Stimulated activated naive CD8-positive, alpha-beta T cell treated with anti-CD3 and anti-CD28 coated beads, Interleukin-15, amount 100 ng/mL, for 72 hours (primary cell): Measurements from ENCODE around the gene RUNX2.

Experiments used
- ATAC-seq: fragments of 150-1000 bp; cut with Tn5 transposase; 2 replicates; pipeline ENCODE4 v1.10.0; 2021; ENCODE audit warnings: mild to moderate bottlenecking, moderate library complexity
- DNase-seq, 2 donors: peaks; one replicate each; pipeline ENCODE4 v3.0.0; 2021 to 2022
- H3K27ac Mint-ChIP-seq, 2 donors: one replicate each; pipeline ENCODE4 v1.8.0; 2022; ENCODE audit warnings: mild to moderate bottlenecking in 2 of 2, mixed read lengths in 2 of 2, moderate library complexity in 2 of 2
- H3K27me3 Mint-ChIP-seq: one replicate; pipeline ENCODE4 v1.8.0; 2022; ENCODE audit warnings: mixed read lengths
- H3K4me1 Mint-ChIP-seq: one replicate; pipeline ENCODE4 v1.8.0; 2022; ENCODE audit warnings: mild to moderate bottlenecking, mixed read lengths
- H3K4me3 Mint-ChIP-seq, 2 donors: one replicate each; pipeline ENCODE4 v1.8.0; 2022; ENCODE audit warnings: mild to moderate bottlenecking in 2 of 2, mixed read lengths in 2 of 2, moderate library complexity in 1 of 2
- H3K9me3 Mint-ChIP-seq, 2 donors: one replicate each; pipeline ENCODE4 v1.8.0; 2022; ENCODE audit warnings: mixed read lengths in 2 of 2

The RUNX2 gene

DNA sequence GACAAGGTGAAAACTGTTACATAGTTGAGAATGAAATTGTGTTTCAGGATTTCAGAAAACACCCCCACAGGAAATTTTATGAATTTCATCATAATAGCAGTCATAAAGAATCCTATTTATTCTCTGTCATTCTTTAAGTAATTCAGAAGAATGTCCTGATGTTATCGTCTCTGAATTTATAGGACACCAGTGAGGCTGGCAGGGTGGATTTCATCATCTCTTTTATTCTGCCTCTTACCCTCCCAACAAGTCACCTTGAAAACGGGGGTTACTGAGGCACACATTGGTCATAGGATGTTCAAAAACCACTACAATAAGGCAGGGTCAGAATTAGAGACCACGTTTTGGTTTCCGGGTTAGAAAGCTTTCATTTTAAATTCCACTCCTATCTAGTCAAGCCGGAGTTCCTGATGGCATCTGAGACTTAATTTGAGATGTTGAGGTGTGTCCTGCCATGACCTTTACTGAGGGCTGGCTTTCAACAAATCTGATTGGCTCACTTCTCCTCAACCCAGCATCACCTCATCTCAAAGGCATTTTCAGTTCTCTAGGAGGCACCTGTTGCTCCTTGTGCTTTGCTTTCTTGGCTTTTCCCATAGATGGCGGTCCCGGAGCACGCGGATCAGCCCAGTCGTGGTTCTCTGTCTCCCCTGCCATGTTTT is 280.3 kb downstream of the RUNX2 start:
- no peak overlapping the region for H3K4me3 Mint-ChIP-seq
- H3K27me3 Mint-ChIP-seq: no peaks in the 10 kb centered on the region
- H3K4me1 Mint-ChIP-seq: peaks cover 34% of the 10 kb centered on the region
- ATAC-seq: peak; percentile 94
- DNase-seq: peak in 1 of 2 donors; percentile 43
- H3K27ac Mint-ChIP-seq: peak overlapping the region in 1 of 2 donors; percentile 61
- peaks cover 5 to 19% of the 10 kb centered on the region in 2 donors for H3K9me3 Mint-ChIP-seq

DNA sequence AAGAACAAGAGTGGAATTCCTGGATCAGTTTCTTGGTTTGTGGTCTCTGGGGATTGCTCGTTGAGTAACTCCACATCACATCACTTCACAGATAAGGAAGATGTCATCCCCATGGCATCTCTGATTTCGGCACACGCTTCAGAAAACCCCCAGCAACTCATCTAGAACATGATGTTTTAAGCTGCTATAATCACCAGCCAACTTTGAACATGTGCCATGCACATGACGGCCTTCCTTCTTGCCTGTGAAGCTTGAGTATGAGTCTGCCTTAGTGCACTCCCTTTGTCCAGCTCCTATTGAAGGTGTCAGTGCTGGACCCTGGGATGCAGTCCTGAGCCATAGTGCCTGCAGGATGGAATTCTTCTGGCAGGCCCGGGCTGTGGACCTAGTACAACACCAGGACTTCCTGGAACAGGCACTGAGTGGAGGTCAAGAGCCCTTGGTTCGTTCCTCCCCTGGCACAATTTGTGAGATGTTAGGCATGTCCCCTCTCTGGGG is 281.1 kb downstream of the RUNX2 start:
- no peak overlapping the region for H3K4me3 Mint-ChIP-seq

DNA sequence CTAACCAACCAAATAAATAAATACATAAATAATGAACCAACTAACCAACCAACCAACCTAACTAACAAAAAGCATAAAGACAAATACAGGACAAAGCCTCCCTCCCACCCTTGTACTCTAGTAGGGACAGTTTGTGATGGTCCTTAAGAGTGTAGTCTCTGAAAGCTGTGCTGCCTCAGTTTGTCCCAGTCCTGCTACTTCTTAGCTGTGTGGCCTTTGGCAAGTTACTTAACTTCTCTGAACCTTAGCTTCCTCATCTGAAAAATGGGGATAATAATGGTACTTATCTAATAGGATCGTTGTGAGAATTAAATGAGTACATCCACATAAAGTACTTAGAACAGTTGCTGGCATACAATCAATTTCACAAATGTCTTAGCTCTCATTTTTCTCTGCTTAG is 282.2 kb downstream of the RUNX2 start:
- no peak for ATAC-seq
- Mint-ChIP-seq H3K27ac (no peak overlapping the region), H3K4me1 (peaks cover 33% of the 10 kb centered on the region)

More for the DNA sequence above, 281.1 kb downstream of the RUNX2 start:
- ATAC-seq (no peak), DNase-seq (no peak)
- peaks cover 3 to 11% of the 10 kb centered on the region in 2 donors for H3K9me3 Mint-ChIP-seq
- H3K4me1 Mint-ChIP-seq: peaks cover 32% of the 10 kb centered on the region
- no peaks in the 10 kb centered on the region for H3K27me3 Mint-ChIP-seq
- H3K27ac Mint-ChIP-seq: peak overlapping the region in 1 of 2 donors; percentile 14

GRCh38 chr6:45610832-45611231 is 282.7 kb downstream of the RUNX2 start:
- no peak for DNase-seq
- Mint-ChIP-seq H3K27me3 (no peaks in the 10 kb centered on the region), H3K4me3 (no peak overlapping the region), H3K4me1 (peaks cover 33% of the 10 kb centered on the region), H3K9me3 (peaks cover 0 to 8% of the 10 kb centered on the region in 2 donors), H3K27ac (no peak overlapping the region)
- ATAC-seq: no peak

More for the DNA sequence above, 282.2 kb downstream of the RUNX2 start:
- Mint-ChIP-seq H3K4me3 (no peak overlapping the region), H3K27me3 (no peaks in the 10 kb centered on the region), H3K9me3 (peaks cover 0 to 8% of the 10 kb centered on the region in 2 donors)
- no peak for DNase-seq

GRCh38 chr6:45611491-45611890 is 283.4 kb downstream of the RUNX2 start:
- no peak for ATAC-seq
- no peak overlapping the region for H3K27ac Mint-ChIP-seq
- DNase-seq: no peak
- H3K9me3 Mint-ChIP-seq: peaks cover 0 to 8% of the 10 kb centered on the region in 2 donors
- peaks cover 37% of the 10 kb centered on the region for H3K4me1 Mint-ChIP-seq
- no peak overlapping the region for H3K4me3 Mint-ChIP-seq
- no peaks in the 10 kb centered on the region for H3K27me3 Mint-ChIP-seq

DNA sequence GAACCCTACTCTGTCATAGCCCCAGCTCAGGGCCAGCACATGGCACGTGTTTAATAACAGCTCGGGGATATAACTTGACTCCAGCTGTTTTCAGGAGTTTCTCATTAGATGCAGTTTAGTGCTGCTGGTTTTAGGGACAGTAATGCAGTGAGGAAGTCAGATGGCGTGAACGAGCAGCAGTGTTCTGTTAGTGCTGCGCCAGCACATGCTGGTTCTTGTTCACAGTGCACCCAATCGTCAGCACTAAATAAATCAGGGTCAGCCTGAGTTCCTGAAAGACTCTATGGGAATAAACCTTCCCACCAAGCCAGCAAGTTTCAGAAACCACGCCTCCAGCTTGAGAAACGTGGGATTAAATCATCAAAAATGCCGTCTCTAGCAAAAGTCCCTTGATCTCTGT is 285.5 kb downstream of the RUNX2 start:
- no peak for ATAC-seq
- Mint-ChIP-seq H3K4me1 (peaks cover 23% of the 10 kb centered on the region), H3K4me3 (no peak overlapping the region), H3K27ac (no peak overlapping the region), H3K27me3 (no peaks in the 10 kb centered on the region), H3K9me3 (peaks cover 0 to 8% of the 10 kb centered on the region in 2 donors)
- no peak for DNase-seq

GRCh38 chr6:45614488-45615285 is 286.6 kb downstream of the RUNX2 start:
- peak overlapping the region in 1 of 2 donors; percentile 27 for H3K27ac Mint-ChIP-seq
- peaks cover 0 to 4% of the 10 kb centered on the region in 2 donors for H3K9me3 Mint-ChIP-seq
- ATAC-seq (no peak), DNase-seq (no peak)
- no peak overlapping the region for H3K4me3 Mint-ChIP-seq
- no peaks in the 10 kb centered on the region for H3K27me3 Mint-ChIP-seq
- H3K4me1 Mint-ChIP-seq: peaks cover 23% of the 10 kb centered on the region

- Mint-ChIP-seq H3K27ac (peak overlapping the region in 1 of 2 donors; percentile 86), H3K27me3 (no peaks in the 10 kb centered on the region), H3K9me3 (peaks cover 0 to 7% of the 10 kb centered on the region in 2 donors), H3K4me3 (no peak overlapping the region), H3K4me1 (peaks cover 38% of the 10 kb centered on the region)
- DNase-seq (no peak), ATAC-seq (no peak)
Measured at GRCh38 chr6:45616209-45616608, 288.1 kb downstream of the RUNX2 start.

DNA sequence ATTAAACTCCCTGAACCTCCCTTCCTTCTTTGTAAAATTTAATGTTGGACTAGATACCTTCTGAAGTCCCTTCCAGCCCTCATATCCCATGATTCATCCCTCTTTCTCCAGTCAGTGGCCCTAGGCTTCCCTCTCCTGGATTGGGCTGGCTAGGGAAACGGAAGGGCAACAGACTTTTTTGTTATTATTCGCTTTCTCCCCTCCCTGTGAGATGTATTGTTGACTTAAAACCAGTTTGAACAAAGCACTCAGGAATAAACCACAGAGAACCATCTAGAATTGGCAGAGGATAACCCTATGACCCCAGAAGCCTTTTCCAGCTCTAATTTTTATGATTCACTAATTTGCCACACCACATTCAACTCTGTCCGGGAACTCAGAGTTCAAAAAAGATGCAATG is 289.3 kb downstream of the RUNX2 start:
- Mint-ChIP-seq H3K4me3 (no peak overlapping the region), H3K27ac (no peak overlapping the region), H3K4me1 (peaks cover 38% of the 10 kb centered on the region), H3K27me3 (no peaks in the 10 kb centered on the region), H3K9me3 (peaks cover 0 to 7% of the 10 kb centered on the region in 2 donors)
- DNase-seq (no peak), ATAC-seq (no peak)

DNA sequence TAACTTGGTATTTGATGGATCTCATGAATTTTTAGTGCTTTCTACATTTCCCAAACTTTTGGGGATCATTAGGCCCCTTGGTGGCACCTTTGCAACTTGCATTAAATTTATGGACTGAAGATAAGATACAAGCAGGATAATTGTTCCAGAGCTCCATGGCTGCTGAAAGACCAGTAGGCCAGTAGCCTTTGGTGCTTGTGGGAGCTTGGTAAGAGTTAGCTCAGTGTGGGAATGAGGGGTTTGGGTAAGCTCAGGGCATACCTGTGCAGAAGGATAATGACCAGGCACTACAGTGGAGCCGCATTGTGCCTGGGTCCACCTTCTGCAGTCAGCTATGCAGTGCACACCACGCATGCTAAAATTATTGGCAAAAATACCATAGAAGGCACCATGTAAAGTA is 290.1 kb downstream of the RUNX2 start:
- ATAC-seq: no peak
- no peak overlapping the region for H3K27ac Mint-ChIP-seq

DNA sequence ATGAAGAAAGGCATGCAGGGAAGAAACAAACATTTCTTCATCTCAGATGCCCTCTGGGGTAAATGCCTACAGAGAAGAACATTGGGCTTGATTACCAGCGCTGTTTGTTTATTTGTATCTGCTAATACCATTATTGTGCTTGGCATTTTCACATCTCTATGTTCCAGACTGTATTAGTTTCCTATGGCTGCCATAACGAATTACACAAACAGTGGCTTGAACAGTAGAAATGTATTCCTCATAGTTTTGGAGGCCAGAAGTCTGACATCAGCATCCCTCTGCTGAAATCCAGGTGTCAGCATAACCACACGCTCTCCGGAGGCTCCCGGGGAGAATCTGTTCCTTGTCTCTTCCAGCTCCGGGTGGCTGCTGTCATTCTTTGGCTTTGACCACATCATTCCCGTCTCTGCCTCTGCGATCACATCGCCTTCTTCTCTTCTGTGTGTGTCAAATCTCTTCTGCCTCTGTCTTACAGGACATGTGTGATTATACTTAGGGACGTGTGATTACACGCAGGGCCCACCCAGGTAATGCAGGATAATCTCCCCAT is 291.2 kb downstream of the RUNX2 start:
- H3K4me1 Mint-ChIP-seq: peaks cover 38% of the 10 kb centered on the region
- DNase-seq: no peak
- peaks cover 0 to 14% of the 10 kb centered on the region in 2 donors for H3K9me3 Mint-ChIP-seq
- H3K27me3 Mint-ChIP-seq: no peaks in the 10 kb centered on the region
- no peak for ATAC-seq
- H3K4me3 Mint-ChIP-seq: no peak overlapping the region
- H3K27ac Mint-ChIP-seq: no peak overlapping the region

More for the DNA sequence above, 290.1 kb downstream of the RUNX2 start:
- Mint-ChIP-seq H3K27me3 (no peaks in the 10 kb centered on the region), H3K4me1 (peaks cover 38% of the 10 kb centered on the region), H3K4me3 (no peak overlapping the region), H3K9me3 (peaks cover 0 to 10% of the 10 kb centered on the region in 2 donors)
- DNase-seq: no peak

- H3K9me3 Mint-ChIP-seq: peaks cover 0 to 14% of the 10 kb centered on the region in 2 donors
- DNase-seq (peak in 1 of 2 donors; percentile 54), ATAC-seq (peak; percentile 92)
- H3K27me3 Mint-ChIP-seq: no peaks in the 10 kb centered on the region
- peaks cover 40% of the 10 kb centered on the region for H3K4me1 Mint-ChIP-seq
- peak overlapping the region; percentile 10 to 72 for H3K27ac Mint-ChIP-seq
- peak overlapping the region in 1 of 2 donors; percentile 19 for H3K4me3 Mint-ChIP-seq
Measured at GRCh38 chr6:45619994-45620471, 291.9 kb downstream of the RUNX2 start.

GRCh38 chr6:45624228-45624627 is 296.1 kb downstream of the RUNX2 start:
- peaks cover 8% of the 10 kb centered on the region for H3K27me3 Mint-ChIP-seq
- H3K9me3 Mint-ChIP-seq: peaks cover under 1 to 21% of the 10 kb centered on the region in 2 donors
- H3K27ac Mint-ChIP-seq: no peak overlapping the region
- no peak overlapping the region for H3K4me3 Mint-ChIP-seq
- ATAC-seq: no peak
- no peak for DNase-seq
- H3K4me1 Mint-ChIP-seq: peaks cover 67% of the 10 kb centered on the region

DNA sequence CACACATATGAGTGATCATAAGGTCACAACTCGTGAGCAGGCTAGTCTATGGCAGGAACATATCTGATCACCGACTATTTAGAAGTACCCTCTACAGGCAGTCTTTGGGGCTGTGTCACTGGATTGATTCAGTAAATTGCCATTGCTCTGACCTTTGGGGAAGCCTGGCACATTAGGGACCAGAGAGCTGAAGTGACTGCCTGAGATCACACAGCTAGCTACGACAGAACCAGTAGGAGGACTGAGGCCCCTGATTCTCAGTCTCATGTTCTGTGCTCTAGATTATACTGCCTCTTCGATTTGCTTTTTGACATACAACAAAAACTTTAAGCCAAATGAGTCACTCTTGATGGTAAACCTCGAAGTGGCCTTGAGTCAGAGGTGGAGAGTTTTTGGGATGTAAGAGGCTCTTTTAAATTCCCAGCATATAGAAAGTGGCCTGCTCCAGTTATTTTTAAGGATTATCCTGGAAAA is 297.1 kb downstream of the RUNX2 start:
- ATAC-seq (peak; percentile 86), DNase-seq (peak in 1 of 2 donors; percentile 31)
- H3K4me3 Mint-ChIP-seq: peak overlapping the region; percentile 2 to 13
- peaks cover 8% of the 10 kb centered on the region for H3K27me3 Mint-ChIP-seq
- peaks cover 4 to 15% of the 10 kb centered on the region in 2 donors for H3K9me3 Mint-ChIP-seq
- peak overlapping the region in 1 of 2 donors; percentile 64 for H3K27ac Mint-ChIP-seq
- peaks cover 58% of the 10 kb centered on the region for H3K4me1 Mint-ChIP-seq

GRCh38 chr6:45626087-45626891 is 298.2 kb downstream of the RUNX2 start:
- peaks cover 48% of the 10 kb centered on the region for H3K4me1 Mint-ChIP-seq
- peak; percentile 73 for ATAC-seq
- peak in 1 of 2 donors; percentile 37 for DNase-seq
- no peak overlapping the region for H3K27ac Mint-ChIP-seq
- H3K4me3 Mint-ChIP-seq: no peak overlapping the region
- peaks cover 8% of the 10 kb centered on the region for H3K27me3 Mint-ChIP-seq
- H3K9me3 Mint-ChIP-seq: peaks cover 4 to 15% of the 10 kb centered on the region in 2 donors
